Measurements from ENCODE around the gene ACAP1.
"Not testable (repeated sequence)": the region's sequence is repeated elsewhere in the genome, so short reads cannot be mapped to it uniquely, and the experiment has no call there.

The ACAP1 gene

GRCh38 chr17:7356756-7357155 lies 20.4 kb downstream of the ACAP1 start (continued):
- no peak for TF ChIP-seq TSHZ2 (CRISPR knock-in tag; IDR thresholded peaks at IDR 0.05)
- no peak for TF ChIP-seq ZNF70 (CRISPR knock-in tag; IDR thresholded peaks at IDR 0.05)
- TF ChIP-seq POU6F1 (CRISPR knock-in tag; IDR thresholded peaks at IDR 0.05; ENCODE audit: borderline replicate concordance, low read depth): no peak

GRCh38 chr17:7357381-7357780 lies 21.1 kb downstream of the ACAP1 start:
- no peak for ATAC-seq
- TF ChIP-seq ZNF8 (CRISPR knock-in tag; IDR thresholded peaks at IDR 0.05) (no peak), TOX (CRISPR knock-in tag; IDR thresholded peaks at IDR 0.05; ENCODE audit: borderline replicate concordance) (no peak), CSDC2 (CRISPR knock-in tag; IDR thresholded peaks at IDR 0.05) (no peak), TCF4 (CRISPR knock-in tag; IDR thresholded peaks at IDR 0.05; ENCODE audit: borderline replicate concordance) (no peak), PPARA (CRISPR knock-in tag; IDR thresholded peaks at IDR 0.05; ENCODE audit: borderline replicate concordance) (no peak), ARNTL (CRISPR knock-in tag; IDR thresholded peaks at IDR 0.05; ENCODE audit: borderline replicate concordance, low read depth) (no peak), ESRRG (CRISPR knock-in tag; IDR thresholded peaks at IDR 0.05) (no peak)

- TF ChIP-seq ZC3H10 (CRISPR knock-in tag; IDR thresholded peaks at IDR 0.05) (no peak), ISL1 (CRISPR knock-in tag; IDR thresholded peaks at IDR 0.05) (no peak), ZFP30 (CRISPR knock-in tag; IDR thresholded peaks at IDR 0.05) (no peak), TOX (CRISPR knock-in tag; IDR thresholded peaks at IDR 0.05; ENCODE audit: borderline replicate concordance) (no peak), TCF4 (CRISPR knock-in tag; IDR thresholded peaks at IDR 0.05; ENCODE audit: borderline replicate concordance) (no peak), ZNF8 (CRISPR knock-in tag; IDR thresholded peaks at IDR 0.05) (no peak), CSRNP3 (CRISPR knock-in tag; IDR thresholded peaks at IDR 0.05) (no peak), POU6F1 (CRISPR knock-in tag; IDR thresholded peaks at IDR 0.05; ENCODE audit: borderline replicate concordance, low read depth) (no peak), ZFP3 (CRISPR knock-in tag; IDR thresholded peaks at IDR 0.05) (no peak), ZNF565 (CRISPR knock-in tag; conservative IDR thresholded peaks at IDR 0.05; ENCODE audit: low read depth) (no peak), BACH2 (CRISPR knock-in tag; IDR thresholded peaks at IDR 0.05; ENCODE audit: borderline replicate concordance) (no peak), ARNTL (CRISPR knock-in tag; IDR thresholded peaks at IDR 0.05; ENCODE audit: borderline replicate concordance, low read depth) (no peak), OSR1 (CRISPR knock-in tag; IDR thresholded peaks at IDR 0.05) (no peak)
- no peak for ATAC-seq
Observed at GRCh38 chr17:7361906-7362305, 25.6 kb downstream of the ACAP1 start.

GRCh38 chr17:7363311-7363710 lies 27.0 kb downstream of the ACAP1 start:
- TF ChIP-seq ZC3H10 (CRISPR knock-in tag; IDR thresholded peaks at IDR 0.05) (no peak), ISL1 (CRISPR knock-in tag; IDR thresholded peaks at IDR 0.05) (no peak), RARB (CRISPR knock-in tag; IDR thresholded peaks at IDR 0.05) (no peak), TSHZ2 (CRISPR knock-in tag; IDR thresholded peaks at IDR 0.05) (no peak), ZFP3 (CRISPR knock-in tag; IDR thresholded peaks at IDR 0.05) (no peak), ZNF70 (CRISPR knock-in tag; IDR thresholded peaks at IDR 0.05) (no peak), ARNTL (CRISPR knock-in tag; IDR thresholded peaks at IDR 0.05; ENCODE audit: borderline replicate concordance, low read depth) (no peak)
- no peak for ATAC-seq

- ATAC-seq: not testable (repeated sequence)
Observed at GRCh38 chr17:7365963-7366362, 29.6 kb downstream of the ACAP1 start.

Measured in SK-N-SH treated with all-trans-retinoic acid at 6 μM for 48 hours (cell line).